Activated CD4-positive, alpha-beta T cell treated with anti-CD3 and anti-CD28 coated beads for 1 hour (primary cell): Measurements from ENCODE around the gene OXCT2.
A peak's percentile ranks its signal among the peaks of the same experiment; 100 is the strongest.
"Not testable (repeated sequence)": the region's sequence is repeated elsewhere in the genome, so short reads cannot be mapped to it uniquely, and the experiment has no call there.

ENCODE experiments used
- DNase-seq: peaks from one replicate; pipeline ENCODE4 v3.0.0-alpha.2; 2020

The OXCT2 gene

GRCh38 chr1:39771022-39771532 lies at the start of gene OXCT2:
Gene OXCT2, minus strand, starts transcription at chr1:39771348. Its CDS starts 93 bp downstream, at chr1:39771255.
- not testable (repeated sequence) for DNase-seq

- DNase-seq = no peak
Measured at GRCh38 chr1:39819091-39819812, 48.1 kb upstream of the OXCT2 start.

- no peak for DNase-seq
Measured at GRCh38 chr1:39818482-39818881, 47.3 kb upstream of the OXCT2 start.

- DNase-seq = peak; percentile 56
Measured at GRCh38 chr1:39817091-39817932, 46.2 kb upstream of the OXCT2 start.

GRCh38 chr1:39816415-39817090 lies 45.4 kb upstream of the OXCT2 start:
- DNase-seq = no peak

GRCh38 chr1:39812913-39813312 lies 41.8 kb upstream of the OXCT2 start:
- no peak for DNase-seq

- DNase-seq = no peak
Measured at GRCh38 chr1:39808784-39809517, 37.8 kb upstream of the OXCT2 start.

- DNase-seq = no peak
Measured at GRCh38 chr1:39805385-39805784, 34.2 kb upstream of the OXCT2 start.

- DNase-seq = no peak
Measured at GRCh38 chr1:39802496-39803260, 31.5 kb upstream of the OXCT2 start.

- DNase-seq = no peak
Measured at GRCh38 chr1:39800471-39800835, 29.3 kb upstream of the OXCT2 start.

GRCh38 chr1:39799770-39800470 lies 28.8 kb upstream of the OXCT2 start:
- DNase-seq = peak; percentile 48

- DNase-seq = peak; percentile 78
Measured at GRCh38 chr1:39798859-39799769, 28.0 kb upstream of the OXCT2 start.

- DNase-seq = no peak
Measured at GRCh38 chr1:39795651-39796050, 24.5 kb upstream of the OXCT2 start.

GRCh38 chr1:39791838-39792237 lies 20.7 kb upstream of the OXCT2 start:
- no peak for DNase-seq

GRCh38 chr1:39789571-39790110 lies 18.5 kb upstream of the OXCT2 start:
- DNase-seq = no peak

GRCh38 chr1:39788758-39789570 lies 17.8 kb upstream of the OXCT2 start, which contains the start of gene BMP8B:
Gene BMP8B, minus strand, starts transcription at chr1:39788865. Its CDS starts 380 bp downstream, at chr1:39788485.
- peak; percentile 14 for DNase-seq

GRCh38 chr1:39788426-39788757 lies 17.2 kb upstream of the OXCT2 start:
- DNase-seq = no peak

GRCh38 chr1:39787964-39788363 lies 16.8 kb upstream of the OXCT2 start:
- DNase-seq = not testable (repeated sequence)

GRCh38 chr1:39787468-39787867 lies 16.3 kb upstream of the OXCT2 start:
- DNase-seq = no peak
